ENCODE data around the gene GON4L.

GON4L gene

DNA sequence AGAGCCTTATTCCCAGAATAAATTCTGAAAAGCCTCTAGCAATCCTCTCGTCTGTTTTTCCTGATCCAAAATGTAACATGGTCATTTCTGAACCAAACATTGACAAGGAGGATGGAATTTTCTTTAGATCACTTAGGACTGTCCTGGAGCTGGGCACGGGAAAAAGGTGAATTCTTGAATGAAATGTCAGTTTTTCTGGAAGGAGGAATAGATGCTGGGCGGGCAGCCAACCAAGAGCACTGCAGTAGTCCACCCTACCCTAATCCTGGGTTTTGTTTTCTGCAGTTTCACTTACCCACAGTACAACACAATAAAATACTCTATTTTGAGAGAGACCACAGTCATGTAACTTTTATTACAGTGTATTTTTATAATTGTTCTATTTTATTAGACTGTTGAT lies 33.2 kb upstream of the GON4L start:
- no peak overlapping the region for H3K4me3 ChIP-seq (ENCODE audit: low read depth, low read length)
- no peaks in the 10 kb centered on the region for H3K27me3 ChIP-seq (ENCODE audit: control insufficient read depth, insufficient read depth, low read length)
- no peak overlapping the region for H3K9ac ChIP-seq (ENCODE audit: low read depth, low read length)
- H3K9me3 ChIP-seq (ENCODE audit: control insufficient read depth, insufficient read depth, low read length), result no peaks in the 10 kb centered on the region
- no peaks in the 10 kb centered on the region for H3K36me3 ChIP-seq (ENCODE audit: control insufficient read depth, insufficient read depth, low read length)
- H3K4me1 ChIP-seq (ENCODE audit: control insufficient read depth, insufficient read depth, low read length), result no peaks in the 10 kb centered on the region

DNA sequence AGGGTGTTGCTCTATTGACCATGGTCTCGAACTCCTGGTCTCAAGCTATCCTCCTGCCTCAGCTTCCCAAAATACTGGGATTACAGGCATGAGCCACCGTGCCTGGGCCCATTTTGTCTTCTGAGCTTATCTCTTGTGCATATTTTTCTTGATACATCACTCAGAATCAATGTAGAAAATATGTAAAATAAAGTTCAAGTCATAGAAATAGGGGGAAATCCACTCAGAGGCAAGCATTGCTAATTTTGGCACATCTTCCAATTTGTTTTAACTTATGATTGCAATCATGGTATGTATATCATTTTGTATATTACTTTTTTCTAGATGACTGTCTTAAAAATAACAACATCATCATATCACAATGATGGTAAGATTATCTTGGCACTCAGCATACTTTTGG lies 32.6 kb upstream of the GON4L start:
- H3K4me3 ChIP-seq (ENCODE audit: low read depth, low read length), result no peak overlapping the region
- H3K4me1 ChIP-seq (ENCODE audit: control insufficient read depth, insufficient read depth, low read length), result no peaks in the 10 kb centered on the region
- H3K36me3 ChIP-seq (ENCODE audit: control insufficient read depth, insufficient read depth, low read length), result no peaks in the 10 kb centered on the region
- no peak overlapping the region for H3K9ac ChIP-seq (ENCODE audit: low read depth, low read length)
- no peaks in the 10 kb centered on the region for H3K9me3 ChIP-seq (ENCODE audit: control insufficient read depth, insufficient read depth, low read length)
- H3K27me3 ChIP-seq (ENCODE audit: control insufficient read depth, insufficient read depth, low read length), result no peaks in the 10 kb centered on the region

DNA sequence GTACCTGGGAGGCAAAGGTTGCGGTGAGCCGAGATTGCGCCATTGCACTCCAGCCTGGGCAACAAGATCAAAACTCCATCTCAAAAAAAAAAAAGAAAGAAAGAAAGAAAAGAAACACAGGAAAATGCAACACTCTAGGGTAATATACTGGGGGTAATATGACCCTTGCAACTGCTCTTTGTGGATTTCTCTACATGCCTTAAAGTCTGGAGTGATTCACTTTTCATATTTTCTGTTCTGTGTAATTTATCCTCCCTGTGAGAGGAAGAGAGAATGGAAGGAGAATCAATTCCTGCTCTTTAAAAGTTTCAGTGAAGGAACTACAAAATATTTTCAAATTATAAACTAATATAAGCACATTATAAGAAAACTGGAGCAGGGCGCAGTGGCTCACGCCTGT lies 31.5 kb upstream of the GON4L start:
- Histone ChIP-seq H3K4me3 (ENCODE audit: low read depth, low read length) (no peak overlapping the region), H3K27me3 (ENCODE audit: control insufficient read depth, insufficient read depth, low read length) (no peaks in the 10 kb centered on the region), H3K4me1 (ENCODE audit: control insufficient read depth, insufficient read depth, low read length) (peaks cover 2% of the 10 kb centered on the region), H3K9me3 (ENCODE audit: control insufficient read depth, insufficient read depth, low read length) (no peaks in the 10 kb centered on the region), H3K36me3 (ENCODE audit: control insufficient read depth, insufficient read depth, low read length) (no peaks in the 10 kb centered on the region), H3K9ac (ENCODE audit: low read depth, low read length) (no peak overlapping the region)

DNA sequence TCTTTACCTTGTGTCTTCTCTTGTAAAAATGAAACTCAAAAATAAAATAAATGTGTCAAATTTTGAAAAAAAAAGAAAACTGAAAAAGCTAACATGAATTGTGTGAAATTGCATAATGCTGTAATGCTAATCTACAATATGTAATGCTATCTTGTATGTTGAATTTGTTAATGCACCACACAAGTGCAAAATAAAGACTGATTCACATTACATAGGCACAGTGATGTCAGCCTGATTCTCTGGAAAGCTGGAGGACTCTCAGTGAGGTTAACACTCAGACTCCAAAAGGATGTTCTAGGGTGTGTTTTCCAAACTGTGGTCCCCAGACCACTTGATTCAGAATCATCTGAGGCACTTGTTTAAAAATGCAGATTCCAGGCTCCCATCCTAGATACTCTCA lies 28.0 kb upstream of the GON4L start:
- H3K4me3 ChIP-seq (ENCODE audit: low read depth, low read length), result no peak overlapping the region
- peaks cover 2% of the 10 kb centered on the region for H3K4me1 ChIP-seq (ENCODE audit: control insufficient read depth, insufficient read depth, low read length)
- H3K9ac ChIP-seq (ENCODE audit: low read depth, low read length), result no peak overlapping the region
- no peaks in the 10 kb centered on the region for H3K9me3 ChIP-seq (ENCODE audit: control insufficient read depth, insufficient read depth, low read length)
- no peaks in the 10 kb centered on the region for H3K27me3 ChIP-seq (ENCODE audit: control insufficient read depth, insufficient read depth, low read length)
- no peaks in the 10 kb centered on the region for H3K36me3 ChIP-seq (ENCODE audit: control insufficient read depth, insufficient read depth, low read length)

DNA sequence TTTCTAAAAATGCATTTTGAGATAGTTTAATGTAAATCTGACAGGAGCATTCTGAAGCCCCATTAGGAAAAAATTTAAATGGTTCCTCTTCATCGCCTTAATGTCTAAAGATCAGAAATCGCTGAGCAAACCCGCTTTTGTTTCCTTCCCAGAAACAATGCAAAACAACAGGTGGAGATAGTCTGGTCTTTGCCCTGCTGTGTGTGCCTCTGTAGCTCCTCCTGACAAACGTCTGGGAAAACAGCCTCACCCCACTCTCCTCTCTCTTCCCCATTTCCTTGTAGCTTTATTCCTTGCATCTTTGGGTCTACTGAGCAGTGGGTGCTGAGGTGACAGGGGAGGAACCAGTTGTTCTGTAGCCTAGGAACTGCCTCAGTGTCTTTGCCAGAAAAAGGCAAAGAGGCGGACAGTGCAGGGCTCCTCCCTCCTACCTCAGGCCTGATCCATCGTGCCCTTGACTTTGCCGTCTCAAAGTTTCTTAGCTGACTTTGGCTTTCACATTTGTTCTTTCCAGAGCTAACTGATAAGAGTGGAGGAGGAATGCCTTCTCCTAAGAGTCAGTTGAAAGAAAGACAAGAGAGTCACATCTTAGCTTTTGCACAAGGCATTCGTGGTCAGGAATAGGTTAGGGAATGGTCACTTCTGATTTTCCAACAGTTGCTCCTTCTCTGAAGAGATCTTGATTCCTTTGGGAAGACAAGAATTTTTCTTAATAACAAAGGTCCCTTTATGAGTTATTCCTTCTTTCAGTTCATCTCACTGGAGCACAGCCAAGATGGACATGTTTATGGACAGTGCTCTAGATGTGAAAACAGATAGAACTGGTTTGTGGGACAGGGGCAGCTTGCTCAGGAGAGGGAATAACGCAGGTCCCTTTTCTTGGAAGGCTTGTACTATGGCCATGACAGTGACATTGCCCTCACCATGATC lies 27.3 kb upstream of the GON4L start:
- Histone ChIP-seq H3K4me3 (ENCODE audit: low read depth, low read length) (no peak overlapping the region), H3K9me3 (ENCODE audit: control insufficient read depth, insufficient read depth, low read length) (no peaks in the 10 kb centered on the region), H3K27me3 (ENCODE audit: control insufficient read depth, insufficient read depth, low read length) (no peaks in the 10 kb centered on the region), H3K4me1 (ENCODE audit: control insufficient read depth, insufficient read depth, low read length) (peaks cover 2% of the 10 kb centered on the region), H3K36me3 (ENCODE audit: control insufficient read depth, insufficient read depth, low read length) (no peaks in the 10 kb centered on the region), H3K9ac (ENCODE audit: low read depth, low read length) (no peak overlapping the region)

DNA sequence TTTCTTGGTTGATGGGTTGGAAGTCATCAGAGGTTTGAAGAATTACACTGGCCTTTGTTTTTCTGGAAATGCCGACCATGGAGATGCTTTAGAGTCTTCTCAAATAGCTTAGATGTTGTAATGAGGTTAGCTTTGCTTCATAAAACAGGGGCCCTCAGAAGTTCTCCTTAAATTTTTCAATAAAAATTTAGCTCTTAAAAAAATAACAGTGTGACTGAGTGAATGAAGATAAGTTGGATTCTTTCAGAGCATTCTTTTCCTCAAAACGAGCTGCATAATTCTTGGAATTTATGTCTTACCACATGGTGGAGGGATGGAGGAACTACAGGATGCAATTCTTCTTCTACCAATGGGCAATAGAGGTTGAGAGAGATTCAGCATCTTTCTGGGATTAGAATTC lies 25.8 kb upstream of the GON4L start:
- Histone ChIP-seq H3K4me1 (ENCODE audit: control insufficient read depth, insufficient read depth, low read length) (peaks cover 2% of the 10 kb centered on the region), H3K9me3 (ENCODE audit: control insufficient read depth, insufficient read depth, low read length) (no peaks in the 10 kb centered on the region), H3K36me3 (ENCODE audit: control insufficient read depth, insufficient read depth, low read length) (no peaks in the 10 kb centered on the region), H3K27me3 (ENCODE audit: control insufficient read depth, insufficient read depth, low read length) (no peaks in the 10 kb centered on the region), H3K4me3 (ENCODE audit: low read depth, low read length) (no peak overlapping the region), H3K9ac (ENCODE audit: low read depth, low read length) (no peak overlapping the region)

DNA sequence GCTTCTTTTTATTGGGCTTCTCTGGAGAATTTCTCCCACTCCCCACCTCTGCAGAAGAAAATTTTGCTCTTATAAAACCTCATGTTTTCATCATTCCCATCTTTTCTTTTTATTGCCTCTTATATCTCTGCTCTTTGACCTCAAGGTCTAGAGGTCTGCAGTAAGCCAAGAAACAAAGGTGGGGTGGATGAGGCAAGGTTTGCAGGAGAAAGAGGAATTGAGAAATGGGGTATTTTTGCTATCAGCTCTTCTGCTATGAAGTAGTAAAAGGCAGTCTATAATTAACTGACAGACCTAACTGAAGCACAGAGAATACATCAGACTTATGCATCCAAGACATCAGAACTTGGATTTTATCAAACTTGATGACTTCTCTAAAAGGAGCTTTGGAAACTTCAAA lies 25.2 kb upstream of the GON4L start:
- no peaks in the 10 kb centered on the region for H3K36me3 ChIP-seq (ENCODE audit: control insufficient read depth, insufficient read depth, low read length)
- peaks cover 2% of the 10 kb centered on the region for H3K4me1 ChIP-seq (ENCODE audit: control insufficient read depth, insufficient read depth, low read length)
- no peaks in the 10 kb centered on the region for H3K27me3 ChIP-seq (ENCODE audit: control insufficient read depth, insufficient read depth, low read length)
- H3K4me3 ChIP-seq (ENCODE audit: low read depth, low read length), result no peak overlapping the region
- H3K9me3 ChIP-seq (ENCODE audit: control insufficient read depth, insufficient read depth, low read length), result no peaks in the 10 kb centered on the region
- H3K9ac ChIP-seq (ENCODE audit: low read depth, low read length), result no peak overlapping the region

DNA sequence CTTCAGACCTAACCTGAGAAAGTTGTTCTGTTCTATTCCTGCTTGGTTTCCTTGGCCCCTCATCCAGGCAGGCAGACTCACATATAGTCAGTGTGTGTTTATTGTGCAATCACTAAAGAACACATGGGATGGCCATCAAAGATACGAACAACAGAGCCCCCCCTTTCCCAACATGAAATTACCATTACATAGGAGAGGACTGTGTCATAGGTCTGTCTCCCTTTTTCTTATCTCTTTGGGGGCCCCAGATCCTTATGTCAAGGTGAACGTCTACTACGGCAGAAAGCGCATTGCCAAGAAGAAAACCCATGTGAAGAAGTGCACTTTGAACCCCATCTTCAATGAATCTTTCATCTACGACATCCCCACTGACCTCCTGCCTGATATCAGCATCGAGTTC lies 23.9 kb upstream of the GON4L start:
- Histone ChIP-seq H3K9ac (ENCODE audit: low read depth, low read length) (no peak overlapping the region), H3K4me3 (ENCODE audit: low read depth, low read length) (no peak overlapping the region), H3K9me3 (ENCODE audit: control insufficient read depth, insufficient read depth, low read length) (no peaks in the 10 kb centered on the region), H3K27me3 (ENCODE audit: control insufficient read depth, insufficient read depth, low read length) (no peaks in the 10 kb centered on the region), H3K36me3 (ENCODE audit: control insufficient read depth, insufficient read depth, low read length) (no peaks in the 10 kb centered on the region), H3K4me1 (ENCODE audit: control insufficient read depth, insufficient read depth, low read length) (peaks cover 2% of the 10 kb centered on the region)

DNA sequence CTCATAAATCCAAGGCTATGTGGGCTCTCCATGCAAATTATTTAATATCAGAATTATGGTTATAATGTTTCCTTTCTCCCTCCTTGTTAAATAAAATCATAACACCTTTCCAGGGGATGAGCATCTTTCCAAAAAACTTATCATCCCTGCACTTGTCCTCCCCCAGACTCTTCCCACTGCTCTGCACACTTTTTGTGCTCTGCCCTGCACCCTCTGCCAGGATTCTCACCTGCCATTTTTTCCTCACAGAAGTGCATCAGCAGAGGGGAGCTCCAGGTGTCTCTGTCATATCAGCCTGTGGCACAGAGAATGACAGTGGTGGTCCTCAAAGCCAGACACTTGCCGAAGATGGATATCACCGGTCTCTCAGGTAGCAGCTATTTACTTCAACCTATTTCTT lies 23.2 kb upstream of the GON4L start:
- Histone ChIP-seq H3K4me1 (ENCODE audit: control insufficient read depth, insufficient read depth, low read length) (peaks cover 2% of the 10 kb centered on the region), H3K4me3 (ENCODE audit: low read depth, low read length) (no peak overlapping the region), H3K27me3 (ENCODE audit: control insufficient read depth, insufficient read depth, low read length) (no peaks in the 10 kb centered on the region), H3K9me3 (ENCODE audit: control insufficient read depth, insufficient read depth, low read length) (no peaks in the 10 kb centered on the region), H3K9ac (ENCODE audit: low read depth, low read length) (no peak overlapping the region), H3K36me3 (ENCODE audit: control insufficient read depth, insufficient read depth, low read length) (no peaks in the 10 kb centered on the region)

DNA sequence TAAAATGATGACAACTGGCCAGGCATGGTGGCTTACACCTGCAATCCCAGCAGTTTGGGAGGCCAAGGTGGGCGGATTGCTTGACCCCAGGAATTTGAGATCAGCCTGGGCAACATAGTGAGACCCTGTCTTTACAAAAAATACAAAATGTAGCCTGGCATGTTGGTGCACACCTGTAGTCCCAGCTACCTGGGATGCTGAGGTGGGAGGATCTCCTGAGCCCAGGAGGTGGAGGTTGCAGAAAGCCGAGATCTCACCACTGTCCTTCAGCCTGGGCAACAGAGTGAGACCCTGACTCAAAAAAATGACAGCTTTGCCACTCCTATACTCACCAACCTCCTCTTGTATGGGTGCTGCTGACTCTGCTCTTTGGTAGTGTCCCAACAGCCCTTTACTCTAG lies 20.9 kb upstream of the GON4L start:
- no peaks in the 10 kb centered on the region for H3K9me3 ChIP-seq (ENCODE audit: control insufficient read depth, insufficient read depth, low read length)
- H3K4me1 ChIP-seq (ENCODE audit: control insufficient read depth, insufficient read depth, low read length), result no peaks in the 10 kb centered on the region
- H3K36me3 ChIP-seq (ENCODE audit: control insufficient read depth, insufficient read depth, low read length), result no peaks in the 10 kb centered on the region
- H3K9ac ChIP-seq (ENCODE audit: low read depth, low read length), result no peak overlapping the region
- H3K4me3 ChIP-seq (ENCODE audit: low read depth, low read length), result no peak overlapping the region
- no peaks in the 10 kb centered on the region for H3K27me3 ChIP-seq (ENCODE audit: control insufficient read depth, insufficient read depth, low read length)

DNA sequence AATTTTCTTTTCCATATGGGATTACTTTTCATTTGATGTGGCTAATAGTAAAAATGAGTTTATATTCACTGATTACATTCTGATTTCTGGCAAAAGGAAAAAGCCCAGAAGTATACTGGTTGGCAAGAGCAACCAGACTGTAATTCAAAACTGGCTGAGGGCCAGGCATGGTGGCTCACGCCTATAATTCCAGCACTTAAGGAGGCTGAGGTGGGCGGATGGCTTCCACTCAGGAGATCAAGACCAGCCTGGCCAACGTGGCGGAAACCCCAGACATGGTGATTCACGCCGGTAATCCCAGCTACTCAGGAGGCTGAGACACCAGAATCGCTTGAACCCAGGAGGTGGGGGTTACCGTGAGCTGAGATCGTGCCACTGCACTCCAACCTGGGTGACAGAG lies 16.8 kb upstream of the GON4L start:
- Histone ChIP-seq H3K36me3 (ENCODE audit: control insufficient read depth, insufficient read depth, low read length) (no peaks in the 10 kb centered on the region), H3K9ac (ENCODE audit: low read depth, low read length) (no peak overlapping the region), H3K9me3 (ENCODE audit: control insufficient read depth, insufficient read depth, low read length) (no peaks in the 10 kb centered on the region), H3K4me1 (ENCODE audit: control insufficient read depth, insufficient read depth, low read length) (no peaks in the 10 kb centered on the region), H3K4me3 (ENCODE audit: low read depth, low read length) (no peak overlapping the region), H3K27me3 (ENCODE audit: control insufficient read depth, insufficient read depth, low read length) (no peaks in the 10 kb centered on the region)

DNA sequence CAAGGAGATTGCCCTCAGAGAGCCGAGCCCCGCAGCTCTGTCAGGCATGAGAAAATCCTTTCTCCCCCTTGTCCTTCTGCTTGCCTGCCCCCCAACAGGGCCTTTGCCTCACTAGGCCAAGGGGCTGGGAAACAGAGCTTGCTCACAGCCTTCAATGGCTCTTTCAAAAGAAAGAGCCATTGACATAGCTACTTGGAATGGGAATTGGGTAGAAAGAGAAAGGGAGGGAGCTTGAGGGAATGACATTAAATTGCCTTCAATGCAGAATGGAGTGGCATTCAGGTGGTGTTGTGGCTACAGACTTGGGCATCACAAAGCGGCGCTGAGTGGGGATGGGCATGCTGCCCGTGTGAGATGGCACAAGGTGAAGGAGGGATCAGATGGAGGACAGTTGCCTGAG lies 15.5 kb upstream of the GON4L start:
- Histone ChIP-seq H3K4me3 (ENCODE audit: low read depth, low read length) (no peak overlapping the region), H3K9ac (ENCODE audit: low read depth, low read length) (no peak overlapping the region), H3K36me3 (ENCODE audit: control insufficient read depth, insufficient read depth, low read length) (no peaks in the 10 kb centered on the region), H3K4me1 (ENCODE audit: control insufficient read depth, insufficient read depth, low read length) (no peaks in the 10 kb centered on the region), H3K27me3 (ENCODE audit: control insufficient read depth, insufficient read depth, low read length) (no peaks in the 10 kb centered on the region), H3K9me3 (ENCODE audit: control insufficient read depth, insufficient read depth, low read length) (no peaks in the 10 kb centered on the region)

Data from iPS-15b (cell line).